ENCODE data around the gene MASP2. TPM values are rescaled to one million over a fixed set of nuclear protein-coding genes. Genes with fewer than 3 reads are reported as not detected.
A peak's percentile ranks its signal among the peaks of the same experiment; 100 is the strongest.
"Not testable (repeated sequence)": the region's sequence is repeated elsewhere in the genome, so short reads cannot be mapped to it uniquely, and the experiment has no call there.

Gene MASP2
- total and polyA plus RNA-seq, 12 donors: 0.01 TPM; not detected in 11

- H3K4me1 ChIP-seq: peaks cover 4 to 49% (median 35%) of the 10 kb centered on the region in 9 donors
- peaks cover 0 to 41% (median 35%) of the 10 kb centered on the region in 9 donors for H3K36me3 ChIP-seq
- peak; percentile 96 to 99 (median 98) for ATAC-seq
- H3K9me3 ChIP-seq: no peaks in the 10 kb centered on the region
- no peaks in the 10 kb centered on the region for H3K27me3 ChIP-seq
- WGBS, 2 donors: 0 to 1% methylated on average over 94 of the region's 94 CpGs
- intact Hi-C loops (cut with DNase I): loop anchor here in 1 of 10 donors (10.0 kb wide), 1 partner anchor 82 kb away; the partner anchor contains the start of gene EXOSC10
- H3K4me3 ChIP-seq: peak within 1 kb of the TSS; percentile 75 to 100 (median 88)
- peak; percentile 90 to 91 for DNase-seq
- H3K27ac ChIP-seq: peak within 1 kb of the TSS; percentile 81 to 98 (median 94)
- TF ChIP-seq CTCF (IDR thresholded peaks at IDR 0.05): no peak
Measured at GRCh38 chr1:11012260-11013159, 34.5 kb downstream of the MASP2 start, which contains the start of gene TARDBP. TSS of gene TARDBP (plus strand) at chr1:11012654. CDS start at chr1:11013728, 1,074 bp downstream.

DNA sequence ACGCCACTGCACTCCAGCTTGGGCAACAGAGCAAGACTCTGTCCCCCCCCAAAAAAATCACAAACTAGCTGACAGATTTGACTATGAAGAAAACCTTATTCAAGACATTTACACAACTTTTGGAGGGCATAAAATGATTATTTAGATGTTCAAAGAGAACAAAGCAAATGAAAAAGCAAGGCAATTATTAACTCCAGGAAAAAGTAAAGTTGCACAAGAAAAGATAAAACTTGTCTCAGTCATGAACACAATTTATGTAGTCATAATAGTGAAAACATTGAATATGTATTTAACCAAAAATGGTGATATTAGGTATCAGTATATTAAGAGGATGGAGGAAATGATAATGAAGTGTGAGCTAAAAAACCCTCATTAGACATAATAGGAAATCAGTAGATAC, 46.5 kb downstream of the MASP2 start:
- WGBS, 2 donors: 86 to 89% methylated on average over 1 of the region's 1 CpG
- Histone ChIP-seq H3K9me3 (peaks cover 0 to 13% (median 0%) of the 10 kb centered on the region in 11 donors), H3K4me3 (no peak overlapping the region), H3K27ac (no peak overlapping the region), H3K4me1 (no peaks in the 10 kb centered on the region), H3K36me3 (no peaks in the 10 kb centered on the region), H3K27me3 (no peaks in the 10 kb centered on the region)
- DNase-seq (no peak), ATAC-seq (no peak)
- intact Hi-C loops (cut with DNase I): no loop called here
- no peak for TF ChIP-seq CTCF (IDR thresholded peaks at IDR 0.05)

DNA sequence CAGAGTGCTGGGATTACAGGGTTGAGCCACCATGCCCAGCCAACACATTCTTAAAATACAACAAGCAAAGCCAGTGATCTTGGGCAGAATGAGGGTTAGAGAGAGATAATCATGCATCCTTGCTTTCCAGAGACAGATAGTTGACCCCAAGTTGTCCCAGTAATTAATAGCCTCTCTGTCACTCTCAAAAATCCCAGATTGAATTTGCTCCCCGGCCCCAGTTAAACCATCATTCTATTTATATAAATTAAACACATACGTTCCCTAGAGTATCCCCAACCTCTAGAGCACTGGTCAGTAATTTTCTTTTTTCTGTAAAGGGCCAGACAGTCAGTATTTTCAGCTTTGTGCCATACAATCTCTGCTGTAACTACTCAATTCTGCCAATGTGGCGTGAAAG, 50.9 kb downstream of the MASP2 start:
- H3K27me3 ChIP-seq: no peaks in the 10 kb centered on the region
- WGBS, 2 donors: 84 to 87% methylated on average over 3 of the region's 3 CpGs
- H3K36me3 ChIP-seq: no peaks in the 10 kb centered on the region
- no peak overlapping the region for H3K4me3 ChIP-seq
- DNase-seq (no peak), ATAC-seq (no peak)
- H3K4me1 ChIP-seq: no peaks in the 10 kb centered on the region
- no peak for TF ChIP-seq CTCF (IDR thresholded peaks at IDR 0.05)
- intact Hi-C loops (cut with DNase I): no loop called here
- H3K27ac ChIP-seq: no peak overlapping the region
- peaks cover 0 to 13% (median 0%) of the 10 kb centered on the region in 11 donors for H3K9me3 ChIP-seq

- no peaks in the 10 kb centered on the region for H3K36me3 ChIP-seq
- no peak for ATAC-seq
- peaks cover 0 to 8% (median 0%) of the 10 kb centered on the region in 7 donors for H3K27me3 ChIP-seq
- H3K27ac ChIP-seq: no peak overlapping the region
- no peak for TF ChIP-seq CTCF (IDR thresholded peaks at IDR 0.05)
- H3K4me3 ChIP-seq: no peak overlapping the region
- 81 to 82% methylated on average over 4 of the region's 4 CpGs for WGBS, 2 donors
- H3K9me3 ChIP-seq: no peaks in the 10 kb centered on the region
- no peaks in the 10 kb centered on the region for H3K4me1 ChIP-seq
- intact Hi-C loops (cut with DNase I): no loop called here
- no peak for DNase-seq
Measured at GRCh38 chr1:10992864-10993263, 54.2 kb downstream of the MASP2 start.

DNA sequence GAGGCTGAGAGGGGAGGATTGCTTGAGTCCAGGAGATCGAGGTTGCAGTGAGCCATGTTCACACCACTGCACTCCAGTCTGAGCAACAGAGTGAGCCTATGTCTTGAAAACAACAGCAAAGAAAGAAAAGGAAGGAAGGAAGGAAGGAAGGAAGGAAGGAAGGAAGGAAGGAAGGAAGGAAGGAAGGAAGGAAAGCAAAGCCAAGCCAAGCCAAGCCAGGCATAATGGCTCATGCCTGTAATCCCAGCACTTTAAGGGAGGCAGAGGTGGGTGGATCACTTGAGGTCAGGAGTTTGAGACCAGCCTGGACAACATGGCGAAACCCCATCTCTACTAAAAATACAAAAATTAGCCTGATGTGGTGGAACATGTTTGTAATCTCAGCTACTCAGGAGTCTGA, 55.0 kb downstream of the MASP2 start:
- DNase-seq; H3K9me3 ChIP-seq; ATAC-seq; H3K27me3 ChIP-seq; H3K27ac ChIP-seq; H3K4me1 ChIP-seq; intact Hi-C loops (cut with DNase I); H3K36me3 ChIP-seq; H3K4me3 ChIP-seq: not testable (repeated sequence)
- WGBS, 2 donors: 92 to 93% methylated on average over 2 of the region's 2 CpGs

Measured in heart right ventricle (tissue), 16 donors.